GM18508 (cell line): Measurements from ENCODE around the gene COQ2.
"Not testable (repeated sequence)": the region's sequence is repeated elsewhere in the genome, so short reads cannot be mapped to it uniquely, and the experiment has no call there.

Experiments used
- ATAC-seq: cut with Tn5 transposase; IDR thresholded peaks from one replicate; pipeline ENCODE4 v1.9.1; 2021; ENCODE audit warnings: moderate number of reproducible peaks; ENCODE audit not compliant: insufficient read depth, unreplicated experiment

Gene COQ2

GRCh38 chr4:83288381-83288780 lies 3.8 kb upstream of the COQ2 start:
- ATAC-seq, result not testable (repeated sequence)

GRCh38 chr4:83285055-83285407 lies 433 bp upstream of the COQ2 start:
- ATAC-seq, result no peak

- ATAC-seq, result no peak
Observed at GRCh38 chr4:83283181-83283580, 1.4 kb downstream of the COQ2 start.

GRCh38 chr4:83282049-83282535 lies 2.5 kb downstream of the COQ2 start:
- ATAC-seq, result no peak

- ATAC-seq, result no peak
Observed at GRCh38 chr4:83281307-83281706, 3.3 kb downstream of the COQ2 start.

- peak; percentile 60 for ATAC-seq
Observed at GRCh38 chr4:83276299-83277040, 8.1 kb downstream of the COQ2 start.

GRCh38 chr4:83273926-83274325 lies 10.7 kb downstream of the COQ2 start:
- ATAC-seq, result not testable (repeated sequence)

GRCh38 chr4:83272900-83273299 lies 11.7 kb downstream of the COQ2 start:
- ATAC-seq, result peak; percentile 81

- no peak for ATAC-seq
Observed at GRCh38 chr4:83269256-83269655, 15.3 kb downstream of the COQ2 start.

GRCh38 chr4:83268491-83268890 lies 16.1 kb downstream of the COQ2 start:
- ATAC-seq, result no peak

GRCh38 chr4:83267830-83268475 lies 16.6 kb downstream of the COQ2 start:
- no peak for ATAC-seq

- no peak for ATAC-seq
Observed at GRCh38 chr4:83267121-83267829, 17.3 kb downstream of the COQ2 start.

- ATAC-seq, result no peak
Observed at GRCh38 chr4:83266689-83267088, 17.9 kb downstream of the COQ2 start.

- ATAC-seq, result no peak
Observed at GRCh38 chr4:83263106-83263505, 21.5 kb downstream of the COQ2 start.

- ATAC-seq, result no peak
Observed at GRCh38 chr4:83262682-83263081, 21.9 kb downstream of the COQ2 start.

GRCh38 chr4:83261307-83261706 lies 23.3 kb downstream of the COQ2 start:
- ATAC-seq, result no peak

GRCh38 chr4:83259586-83259985 lies 25.0 kb downstream of the COQ2 start:
- no peak for ATAC-seq

GRCh38 chr4:83258461-83258860 lies 26.1 kb downstream of the COQ2 start:
- no peak for ATAC-seq

- ATAC-seq, result no peak
Observed at GRCh38 chr4:83257811-83258210, 26.8 kb downstream of the COQ2 start.

GRCh38 chr4:83255584-83255983 lies 29.0 kb downstream of the COQ2 start:
- no peak for ATAC-seq

GRCh38 chr4:83252782-83253405 lies 31.7 kb downstream of the COQ2 start:
- ATAC-seq, result no peak
